ENCODE results near the gene TNS4. TPM values are rescaled to one million over a fixed set of nuclear protein-coding genes. Genes with fewer than 3 reads are reported as not detected.

The TNS4 gene
- total RNA-seq, 1 experiment from 2014 or later = 0.59 TPM

GRCh38 chr17:40478486-40478885, 22.9 kb downstream of the TNS4 start:
- Histone ChIP-seq H4K91ac (ENCODE audit: insufficient read length, low read depth, low read length) (no peak overlapping the region), H2BK5ac (ENCODE audit: insufficient read length, low read length) (no peak overlapping the region), H3K4me1 (ENCODE audit: insufficient read depth, low read length) (peaks cover 6% of the 10 kb centered on the region), H4K8ac (replicated peaks; ENCODE audit: insufficient read length, low read depth, low read length) (no peak overlapping the region), H3K79me1 (ENCODE audit: insufficient read depth, low read depth, low read length, poor library complexity, severe bottlenecking) (no peaks in the 10 kb centered on the region), H3K79me2 (ENCODE audit: insufficient read depth, low read length) (no peaks in the 10 kb centered on the region), H2BK20ac (ENCODE audit: low read depth, low read length, poor library complexity, severe bottlenecking) (no peak overlapping the region), H3K27ac (ENCODE audit: insufficient read length, low read depth, low read length) (no peak overlapping the region), H3K56ac (ENCODE audit: insufficient read length, low read depth, low read length) (no peak overlapping the region), H2AK5ac (ENCODE audit: insufficient read length, low read length) (no peak overlapping the region), H3T11ph (ENCODE audit: low read length) (no peak overlapping the region), H4K20me1 (ENCODE audit: control insufficient read depth, insufficient read depth, insufficient read length) (no peaks in the 10 kb centered on the region), H3K4ac (ENCODE audit: low read depth, low read length) (no peak overlapping the region), H4K5ac (ENCODE audit: insufficient read length, low read depth, low read length) (no peak overlapping the region), H2BK120ac (ENCODE audit: low read depth, low read length, poor library complexity, severe bottlenecking) (no peak overlapping the region), H3K4me2 (ENCODE audit: insufficient read depth, insufficient read length, low read length) (no peak overlapping the region), H2BK12ac (ENCODE audit: insufficient read length, low read depth, low read length) (no peak overlapping the region), H3K18ac (ENCODE audit: insufficient read length, low read depth, low read length) (no peak overlapping the region), H3K9ac (ENCODE audit: extremely low read depth, insufficient read length, low read length) (no peak overlapping the region), H3K27me3 (ENCODE audit: insufficient read depth, low read length) (no peaks in the 10 kb centered on the region), H2AFZ (ENCODE audit: low read length) (no peak overlapping the region), H3K23me2 (ENCODE audit: insufficient read length, low read depth, low read length, poor library complexity, severe bottlenecking) (no peaks in the 10 kb centered on the region), H3K23ac (ENCODE audit: insufficient read length, low read depth, low read length) (no peak overlapping the region), H3K9me3 (ENCODE audit: control insufficient read depth, low read depth, low read length) (no peaks in the 10 kb centered on the region), H2BK15ac (ENCODE audit: low read depth, low read length) (no peak overlapping the region), H3K14ac (ENCODE audit: insufficient read depth, low read length) (no peak overlapping the region)
- DNase-seq = no peak
- Mint-ChIP-seq H3K9me3 (no peaks in the 10 kb centered on the region), H3K4me3 (no peak overlapping the region), H3K36me3 (ENCODE audit: insufficient read depth in 1 of 3, low read depth in 3 of 3) (no peaks in the 10 kb centered on the region), H3K4me1 (peaks cover 26 to 30% of the 10 kb centered on the region in 2 experiments), H3K27ac (peak overlapping the region in 1 of 3 experiments; percentile 54; a peak in 1 of 7 replicates), H3K27me3 (ENCODE audit: low read depth) (peaks cover 13% of the 10 kb centered on the region)
- WGBS (ENCODE audit: extremely low coverage, insufficient read length, low lambda C conversion rate) = no CpG with 5 or more reads among the region's 13 CpGs
- no peak for TF ChIP-seq CTCF (conservative IDR thresholded peaks at IDR 0.05)
